ENCODE results near the gene PFKL.
"Not testable (repeated sequence)": the region's sequence is repeated elsewhere in the genome, so short reads cannot be mapped to it uniquely, and the experiment has no call there.

The PFKL gene

DNA sequence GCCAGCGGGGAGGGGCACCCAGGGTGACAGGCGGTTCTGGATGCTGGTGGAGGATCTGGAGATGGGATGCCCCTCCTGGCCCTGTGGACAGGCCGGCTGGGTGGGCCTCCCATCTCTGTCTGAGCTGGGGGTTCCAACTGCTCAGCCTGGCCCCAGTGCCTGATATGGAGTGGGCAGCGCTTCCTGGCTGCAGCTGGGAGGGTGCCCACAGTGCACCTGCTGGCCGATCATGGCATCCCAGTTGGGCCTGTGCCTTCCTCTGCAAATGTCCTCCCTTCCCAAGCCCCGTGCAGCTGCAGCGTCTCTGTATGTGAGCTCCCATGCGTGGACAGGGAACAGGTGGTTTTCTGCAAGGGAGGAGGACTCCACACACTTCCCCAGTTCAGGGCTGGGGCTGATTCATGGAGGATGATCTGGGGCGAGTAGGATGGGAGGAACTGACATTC lies 2.1 kb downstream of the PFKL start:
- Histone ChIP-seq H3K9me3 (ENCODE audit: low read depth, low read length) (no peaks in the 10 kb centered on the region), H3K4me3 (no peak overlapping the region), H3K36me3 (ENCODE audit: insufficient read depth, low read length) (no peaks in the 10 kb centered on the region), H3K9ac (ENCODE audit: insufficient read length) (no peak overlapping the region), H3K27ac (no peak overlapping the region)
- DNase-seq (ENCODE audit: low read depth, low spot score), result no peak
- TF ChIP-seq EZH2 (IDR thresholded peaks at IDR 0.05) (no peak), FOXP2 (optimal IDR thresholded peaks at IDR 0.05; ENCODE audit: control extremely low read depth, extremely low read length, insufficient read depth) (no peak), POLR2AphosphoS5 (IDR thresholded peaks at IDR 0.05; ENCODE audit: borderline replicate concordance, low read depth, low read length) (no peak)

DNA sequence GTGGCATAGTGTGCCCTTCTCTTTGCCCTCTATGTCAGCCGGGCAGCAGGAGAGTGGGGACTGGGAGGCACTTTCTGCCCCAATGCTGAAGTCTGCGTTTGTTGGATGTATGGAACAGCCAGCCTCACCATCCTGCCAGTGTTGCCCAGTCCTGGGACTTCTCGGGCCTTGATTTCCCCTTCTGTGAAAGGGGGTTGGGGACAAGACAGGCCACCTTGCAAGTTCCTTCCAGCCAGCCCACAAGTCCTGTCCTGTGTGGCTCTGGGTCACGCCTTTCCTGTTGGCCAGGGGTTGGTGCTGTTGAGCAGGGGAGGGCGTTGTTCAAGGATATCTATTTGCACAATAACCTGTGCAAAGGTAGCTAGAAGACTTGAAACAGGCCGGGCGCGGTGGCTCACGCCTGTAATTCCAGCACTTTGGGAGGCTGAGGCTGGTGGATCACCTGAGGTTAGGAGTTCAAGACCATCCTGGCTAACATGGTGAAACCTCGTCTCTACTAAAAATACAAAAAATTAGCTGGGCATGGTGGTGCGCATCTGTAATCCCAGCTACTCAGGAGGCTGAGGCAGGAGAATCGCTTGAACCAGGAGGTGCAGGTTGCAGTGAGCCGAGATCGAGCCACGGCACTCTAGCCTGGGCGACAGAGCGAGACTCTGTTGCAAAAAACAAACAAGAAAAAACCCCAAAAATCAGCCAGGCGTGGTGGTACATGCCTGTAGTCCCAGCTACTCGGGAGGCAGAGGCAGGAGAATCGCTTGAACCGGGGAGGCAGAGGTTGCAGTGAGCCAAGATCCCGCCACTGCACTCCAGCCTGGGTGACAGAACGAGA lies 2.9 kb downstream of the PFKL start:
- not testable (repeated sequence) for H3K9me3 ChIP-seq (ENCODE audit: low read depth, low read length); H3K27ac ChIP-seq; H3K4me3 ChIP-seq; DNase-seq (ENCODE audit: low read depth, low spot score); H3K36me3 ChIP-seq (ENCODE audit: insufficient read depth, low read length); H3K9ac ChIP-seq (ENCODE audit: insufficient read length)

DNA sequence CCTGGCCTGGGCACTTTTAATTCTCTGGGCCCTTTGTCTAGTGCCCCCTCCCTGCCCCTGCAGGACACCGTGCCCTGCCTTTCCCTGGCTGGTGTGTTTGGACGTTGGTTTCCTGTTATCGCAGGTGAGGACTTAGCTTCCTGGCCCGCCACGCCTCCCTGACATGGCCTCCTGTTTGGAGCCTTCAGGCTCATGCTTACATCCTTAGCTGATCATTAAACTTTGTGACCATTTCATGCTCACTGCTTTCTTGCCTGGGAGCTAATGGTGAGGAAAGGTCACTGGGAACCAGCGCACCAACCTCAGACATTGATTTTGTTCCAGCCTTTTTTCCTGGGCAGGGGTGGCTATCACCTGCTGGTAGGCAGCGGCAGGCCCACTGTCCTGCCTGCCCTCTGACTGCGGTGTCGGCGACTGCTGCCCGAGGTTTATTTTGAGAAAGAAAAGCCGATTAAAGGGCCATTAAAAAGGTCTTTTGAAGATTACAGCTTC lies 3.7 kb downstream of the PFKL start:
- Histone ChIP-seq H3K36me3 (ENCODE audit: insufficient read depth, low read length) (no peaks in the 10 kb centered on the region), H3K4me3 (no peak overlapping the region), H3K9ac (ENCODE audit: insufficient read length) (no peak overlapping the region), H3K9me3 (ENCODE audit: low read depth, low read length) (no peaks in the 10 kb centered on the region), H3K27ac (peak overlapping the region; percentile 25; the same call in 1 of the 2 replicates)
- no peak for DNase-seq (ENCODE audit: low read depth, low spot score)
- TF ChIP-seq POLR2AphosphoS5 (IDR thresholded peaks at IDR 0.05; ENCODE audit: borderline replicate concordance, low read depth, low read length), result no peak
- no peak for TF ChIP-seq EZH2 (IDR thresholded peaks at IDR 0.05)
- no peak for TF ChIP-seq FOXP2 (optimal IDR thresholded peaks at IDR 0.05; ENCODE audit: control extremely low read depth, extremely low read length, insufficient read depth)

DNA sequence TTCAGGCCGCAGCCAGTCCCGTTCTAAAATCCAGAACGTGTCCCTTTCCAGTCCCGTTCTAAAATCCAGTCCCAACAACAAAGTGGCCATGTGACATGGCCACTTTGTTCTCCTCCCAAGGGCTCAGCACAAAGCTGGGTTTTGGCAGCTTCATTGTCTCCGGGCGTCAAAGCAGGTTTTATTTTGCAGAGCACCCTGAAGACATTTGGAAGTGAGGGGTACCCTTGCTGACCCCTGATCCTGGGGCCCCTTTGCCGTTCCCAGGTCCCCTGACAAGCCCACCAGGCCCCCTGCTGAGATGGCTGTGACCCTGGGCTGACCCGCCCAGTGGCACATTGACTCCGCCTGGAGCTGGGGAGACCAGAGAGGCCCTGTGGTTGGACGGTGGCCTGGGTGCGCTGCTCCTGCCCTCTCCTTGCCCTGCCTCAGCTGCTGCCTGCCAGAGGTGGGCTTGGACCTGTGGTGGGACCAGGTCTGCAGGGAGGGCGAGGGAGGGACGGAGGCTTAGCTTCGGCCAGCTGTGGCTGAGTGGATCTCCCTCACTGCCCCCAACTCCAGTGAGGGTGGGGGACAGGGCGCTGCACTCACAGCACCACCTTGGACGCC lies 4.3 kb downstream of the PFKL start:
- Histone ChIP-seq H3K9me3 (ENCODE audit: low read depth, low read length) (no peaks in the 10 kb centered on the region), H3K4me3 (no peak overlapping the region), H3K36me3 (ENCODE audit: insufficient read depth, low read length) (no peaks in the 10 kb centered on the region), H3K9ac (ENCODE audit: insufficient read length) (no peak overlapping the region), H3K27ac (peak overlapping the region; percentile 25; the same call in 1 of the 2 replicates)
- DNase-seq (ENCODE audit: low read depth, low spot score), result no peak
- TF ChIP-seq POLR2AphosphoS5 (IDR thresholded peaks at IDR 0.05; ENCODE audit: borderline replicate concordance, low read depth, low read length) (no peak), FOXP2 (optimal IDR thresholded peaks at IDR 0.05; ENCODE audit: control extremely low read depth, extremely low read length, insufficient read depth) (no peak), EZH2 (IDR thresholded peaks at IDR 0.05) (no peak)

DNA sequence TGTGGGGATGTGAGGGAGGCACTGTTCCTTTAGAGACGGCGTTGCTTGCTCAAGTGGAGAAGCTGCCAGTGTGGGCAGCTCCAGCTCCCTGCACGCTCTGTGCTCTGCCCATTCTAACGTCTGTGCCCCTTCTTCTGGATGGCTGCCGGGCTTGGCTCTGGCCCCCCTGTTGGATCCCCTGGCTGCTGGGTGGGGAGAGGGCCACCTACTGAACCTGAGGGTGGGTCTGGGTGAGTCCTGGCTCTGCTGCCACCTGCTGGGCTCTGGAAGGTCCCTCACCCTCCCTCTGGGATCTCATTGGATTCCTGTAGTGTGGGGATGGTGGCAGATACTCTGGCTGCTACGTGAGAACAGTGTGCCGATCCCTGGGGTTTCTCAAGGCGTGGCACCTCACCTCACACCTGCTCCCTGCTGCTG lies 5.0 kb downstream of the PFKL start:
- no peak for DNase-seq (ENCODE audit: low read depth, low spot score)
- Histone ChIP-seq H3K27ac (no peak overlapping the region), H3K9ac (ENCODE audit: insufficient read length) (no peak overlapping the region), H3K4me3 (no peak overlapping the region), H3K9me3 (ENCODE audit: low read depth, low read length) (no peaks in the 10 kb centered on the region), H3K36me3 (ENCODE audit: insufficient read depth, low read length) (no peaks in the 10 kb centered on the region)
- TF ChIP-seq FOXP2 (optimal IDR thresholded peaks at IDR 0.05; ENCODE audit: control extremely low read depth, extremely low read length, insufficient read depth), result no peak
- TF ChIP-seq EZH2 (IDR thresholded peaks at IDR 0.05), result no peak
- no peak for TF ChIP-seq POLR2AphosphoS5 (IDR thresholded peaks at IDR 0.05; ENCODE audit: borderline replicate concordance, low read depth, low read length)

DNA sequence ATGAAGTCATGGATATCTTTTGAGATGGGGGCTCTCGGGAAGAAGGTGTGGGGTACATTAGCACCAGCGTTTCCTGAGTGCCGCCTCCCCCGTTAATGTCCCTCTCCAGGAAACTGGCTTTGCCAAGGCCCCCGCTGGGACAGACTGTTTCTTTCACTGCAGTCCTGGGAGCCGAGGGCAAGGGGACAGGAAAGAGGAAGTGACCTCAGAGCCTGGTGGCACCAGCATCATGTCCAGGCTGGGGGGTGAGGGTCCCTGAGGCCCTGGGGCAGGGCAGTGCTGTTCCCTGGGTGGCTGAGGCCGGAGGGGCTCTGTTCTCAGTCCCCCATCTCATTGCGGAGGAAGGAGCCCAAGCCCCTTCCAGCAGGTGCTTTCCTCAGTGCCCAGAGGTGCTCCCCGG lies 5.8 kb downstream of the PFKL start:
- no peak overlapping the region for H3K9ac ChIP-seq (ENCODE audit: insufficient read length)
- DNase-seq (ENCODE audit: low read depth, low spot score), result no peak
- H3K27ac ChIP-seq, result no peak overlapping the region
- H3K4me3 ChIP-seq, result no peak overlapping the region
- no peaks in the 10 kb centered on the region for H3K36me3 ChIP-seq (ENCODE audit: insufficient read depth, low read length)
- no peaks in the 10 kb centered on the region for H3K9me3 ChIP-seq (ENCODE audit: low read depth, low read length)
- TF ChIP-seq EZH2 (IDR thresholded peaks at IDR 0.05) (no peak), POLR2AphosphoS5 (IDR thresholded peaks at IDR 0.05; ENCODE audit: borderline replicate concordance, low read depth, low read length) (no peak), FOXP2 (optimal IDR thresholded peaks at IDR 0.05; ENCODE audit: control extremely low read depth, extremely low read length, insufficient read depth) (no peak)

DNA sequence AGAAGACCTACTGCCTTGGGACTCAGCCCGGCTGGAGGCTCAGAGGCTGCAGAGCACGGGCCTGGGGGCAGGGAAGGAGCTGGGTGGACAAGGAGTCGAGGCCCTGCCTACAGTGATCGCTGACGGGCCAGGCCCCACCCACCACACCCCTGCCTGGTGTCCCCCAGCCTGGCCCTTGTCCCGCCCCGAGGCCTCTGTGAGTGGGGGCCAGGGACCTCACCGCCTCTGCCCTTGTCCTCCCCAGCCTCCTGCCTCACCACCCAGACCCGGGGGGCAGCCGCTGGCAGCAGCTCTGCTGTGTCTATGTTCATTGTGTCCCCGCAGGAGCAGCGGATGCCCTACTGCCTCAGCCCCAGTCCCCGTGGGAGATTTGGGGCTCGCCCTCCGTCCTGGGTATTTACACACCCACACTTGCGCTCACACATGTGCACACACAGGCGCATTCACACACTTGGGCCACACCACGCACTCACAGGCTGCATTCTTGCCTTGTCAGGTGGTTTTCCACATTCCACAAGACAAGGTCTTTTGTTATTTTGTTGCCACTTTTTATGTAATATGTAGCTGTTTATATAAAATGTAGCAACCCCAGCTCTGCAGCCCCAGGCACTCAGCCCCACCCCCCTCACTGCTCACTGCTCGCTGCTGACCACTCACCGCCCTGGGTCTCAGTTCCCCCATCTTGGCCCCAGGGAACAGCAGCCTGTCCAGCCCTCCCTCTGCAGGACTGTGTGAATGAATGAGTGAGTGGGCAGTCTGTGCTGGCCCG lies 7.3 kb downstream of the PFKL start:
- Histone ChIP-seq H3K9ac (ENCODE audit: insufficient read length) (no peak overlapping the region), H3K9me3 (ENCODE audit: low read depth, low read length) (no peaks in the 10 kb centered on the region), H3K36me3 (ENCODE audit: insufficient read depth, low read length) (no peaks in the 10 kb centered on the region; the same call in 1 of the 2 replicates), H3K27ac (no peak overlapping the region), H3K4me3 (no peak overlapping the region)
- TF ChIP-seq POLR2AphosphoS5 (IDR thresholded peaks at IDR 0.05; ENCODE audit: borderline replicate concordance, low read depth, low read length), result no peak
- no peak for TF ChIP-seq FOXP2 (optimal IDR thresholded peaks at IDR 0.05; ENCODE audit: control extremely low read depth, extremely low read length, insufficient read depth)
- TF ChIP-seq EZH2 (IDR thresholded peaks at IDR 0.05), result no peak
- no peak for DNase-seq (ENCODE audit: low read depth, low spot score)
